ENCODE results near the gene FAM135A.

Gene FAM135A

DNA sequence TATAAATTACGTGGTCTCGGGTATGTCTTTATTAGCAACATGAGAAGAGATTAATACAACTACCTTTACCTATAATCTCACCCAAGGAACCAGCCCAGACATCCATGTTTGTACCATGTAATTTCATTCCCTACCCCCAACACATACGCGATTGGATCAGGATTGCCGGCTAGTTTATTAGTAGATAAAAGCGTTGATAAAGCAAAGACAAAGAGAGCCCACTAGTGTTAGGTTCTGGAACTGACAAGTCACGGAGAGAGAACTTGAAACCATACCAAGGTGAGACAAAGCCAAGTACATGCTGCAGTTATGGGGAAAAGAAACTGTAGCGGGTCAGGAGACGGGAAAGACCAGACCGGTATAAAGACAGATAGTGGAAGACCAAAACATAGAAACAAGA lies 37.4 kb upstream of the FAM135A start:
- H3K4me3 ChIP-seq (ENCODE audit: low read length) = no peak overlapping the region
- peak; percentile 15 for DNase-seq (ENCODE audit: low read depth)
- TF ChIP-seq, protein P1, sequence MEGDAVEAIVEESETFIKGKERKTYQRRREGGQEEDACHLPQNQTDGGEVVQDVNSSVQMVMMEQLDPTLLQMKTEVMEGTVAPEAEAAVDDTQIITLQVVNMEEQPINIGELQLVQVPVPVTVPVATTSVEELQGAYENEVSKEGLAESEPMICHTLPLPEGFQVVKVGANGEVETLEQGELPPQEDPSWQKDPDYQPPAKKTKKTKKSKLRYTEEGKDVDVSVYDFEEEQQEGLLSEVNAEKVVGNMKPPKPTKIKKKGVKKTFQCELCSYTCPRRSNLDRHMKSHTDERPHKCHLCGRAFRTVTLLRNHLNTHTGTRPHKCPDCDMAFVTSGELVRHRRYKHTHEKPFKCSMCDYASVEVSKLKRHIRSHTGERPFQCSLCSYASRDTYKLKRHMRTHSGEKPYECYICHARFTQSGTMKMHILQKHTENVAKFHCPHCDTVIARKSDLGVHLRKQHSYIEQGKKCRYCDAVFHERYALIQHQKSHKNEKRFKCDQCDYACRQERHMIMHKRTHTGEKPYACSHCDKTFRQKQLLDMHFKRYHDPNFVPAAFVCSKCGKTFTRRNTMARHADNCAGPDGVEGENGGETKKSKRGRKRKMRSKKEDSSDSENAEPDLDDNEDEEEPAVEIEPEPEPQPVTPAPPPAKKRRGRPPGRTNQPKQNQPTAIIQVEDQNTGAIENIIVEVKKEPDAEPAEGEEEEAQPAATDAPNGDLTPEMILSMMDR (IDR thresholded peaks at IDR 0.05; ENCODE audit: insufficient read depth, low read depth, low read length, missing control alignments) = peak; percentile 28

DNA sequence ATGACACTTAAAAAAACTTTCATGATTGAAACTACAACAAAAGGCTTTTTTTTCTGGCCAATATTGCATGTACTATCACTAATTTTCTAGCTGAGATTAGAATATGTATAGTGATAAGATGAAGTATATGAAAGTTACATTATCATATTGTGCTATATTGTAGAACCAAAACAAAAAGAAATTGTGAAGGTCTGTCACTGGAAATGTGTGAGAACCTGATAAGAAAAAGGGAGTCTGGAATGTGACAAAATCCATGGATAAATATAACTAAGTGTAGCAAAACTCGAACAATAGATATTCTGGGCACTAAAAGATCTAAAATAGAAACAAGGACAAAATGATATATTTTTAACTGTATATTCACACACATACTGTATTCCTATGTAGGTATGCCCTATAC lies 36.7 kb upstream of the FAM135A start:
- TF ChIP-seq, protein P1 (IDR thresholded peaks at IDR 0.05; ENCODE audit: insufficient read depth, low read depth, low read length, missing control alignments) = no peak
- no peak for DNase-seq (ENCODE audit: low read depth)
- H3K4me3 ChIP-seq (ENCODE audit: low read length) = no peak overlapping the region

DNA sequence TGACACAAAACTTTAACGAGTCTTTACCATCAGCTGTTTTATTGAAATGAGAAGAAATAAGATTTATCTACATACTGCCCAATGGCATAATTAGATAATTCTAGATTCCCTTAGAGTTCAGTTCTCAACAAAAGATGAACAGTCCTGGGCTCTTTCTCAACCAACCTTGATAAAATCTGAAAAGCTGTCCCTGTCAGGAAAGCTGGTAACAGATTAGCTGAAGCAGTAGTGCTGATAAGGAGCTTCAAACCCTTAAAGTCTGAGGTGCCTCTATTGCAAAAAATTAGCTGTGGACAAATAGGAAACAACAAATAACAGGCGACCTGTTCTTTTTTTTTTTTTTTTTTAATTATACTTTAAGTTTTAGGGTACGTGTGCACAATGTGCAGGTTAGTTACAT lies 35.9 kb upstream of the FAM135A start:
- no peak for DNase-seq (ENCODE audit: low read depth)
- no peak overlapping the region for H3K4me3 ChIP-seq (ENCODE audit: low read length)
- TF ChIP-seq, protein P1 (IDR thresholded peaks at IDR 0.05; ENCODE audit: insufficient read depth, low read depth, low read length, missing control alignments) = no peak

DNA sequence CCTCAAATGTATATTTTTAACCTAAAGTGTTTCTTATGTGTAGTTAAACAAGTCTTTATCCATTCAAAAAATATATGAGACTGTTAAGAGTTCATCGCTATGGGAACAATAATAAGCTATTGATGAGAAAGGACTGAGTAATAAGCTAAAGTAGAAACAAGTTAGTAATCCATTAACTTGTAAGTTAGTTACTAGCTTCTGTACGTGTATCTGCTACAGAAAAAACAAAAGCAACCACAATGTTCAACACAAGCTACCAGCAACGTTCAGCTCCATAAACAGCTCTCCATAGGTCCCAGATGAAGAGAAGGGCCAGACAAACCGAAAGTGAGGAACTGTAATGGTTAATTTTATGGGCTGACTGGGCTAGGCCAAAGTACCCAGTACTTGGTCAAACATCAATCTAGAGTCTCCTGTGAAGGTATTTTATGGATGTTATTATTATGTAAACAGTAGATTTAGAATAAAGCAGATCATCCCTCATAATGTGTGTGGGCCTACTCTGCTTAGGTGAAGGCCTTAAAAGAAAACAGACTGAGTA lies 33.8 kb upstream of the FAM135A start:
- no peak for DNase-seq (ENCODE audit: low read depth)
- H3K4me3 ChIP-seq (ENCODE audit: low read length) = no peak overlapping the region
- TF ChIP-seq, protein P1 (IDR thresholded peaks at IDR 0.05; ENCODE audit: insufficient read depth, low read depth, low read length, missing control alignments) = no peak

DNA sequence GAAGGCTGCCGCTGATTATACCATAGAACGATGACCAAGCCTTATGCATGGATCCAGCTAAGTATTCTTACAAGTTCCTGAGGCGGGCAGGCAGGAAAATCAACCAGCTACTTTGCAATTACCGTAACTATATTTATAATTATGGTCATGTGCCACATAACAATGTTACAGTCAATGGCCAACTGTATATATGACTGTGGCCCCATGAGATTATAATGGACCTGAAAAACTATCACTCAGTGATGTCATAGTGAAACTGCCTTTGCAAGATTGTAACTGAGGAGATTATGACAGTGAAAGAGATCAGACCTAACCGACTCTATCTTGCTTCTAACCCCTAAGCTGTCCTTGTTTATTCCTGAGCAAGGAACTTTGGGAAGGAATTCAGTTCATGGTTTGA lies 33.1 kb upstream of the FAM135A start:
- TF ChIP-seq, protein P1 (IDR thresholded peaks at IDR 0.05; ENCODE audit: insufficient read depth, low read depth, low read length, missing control alignments) = no peak

DNA sequence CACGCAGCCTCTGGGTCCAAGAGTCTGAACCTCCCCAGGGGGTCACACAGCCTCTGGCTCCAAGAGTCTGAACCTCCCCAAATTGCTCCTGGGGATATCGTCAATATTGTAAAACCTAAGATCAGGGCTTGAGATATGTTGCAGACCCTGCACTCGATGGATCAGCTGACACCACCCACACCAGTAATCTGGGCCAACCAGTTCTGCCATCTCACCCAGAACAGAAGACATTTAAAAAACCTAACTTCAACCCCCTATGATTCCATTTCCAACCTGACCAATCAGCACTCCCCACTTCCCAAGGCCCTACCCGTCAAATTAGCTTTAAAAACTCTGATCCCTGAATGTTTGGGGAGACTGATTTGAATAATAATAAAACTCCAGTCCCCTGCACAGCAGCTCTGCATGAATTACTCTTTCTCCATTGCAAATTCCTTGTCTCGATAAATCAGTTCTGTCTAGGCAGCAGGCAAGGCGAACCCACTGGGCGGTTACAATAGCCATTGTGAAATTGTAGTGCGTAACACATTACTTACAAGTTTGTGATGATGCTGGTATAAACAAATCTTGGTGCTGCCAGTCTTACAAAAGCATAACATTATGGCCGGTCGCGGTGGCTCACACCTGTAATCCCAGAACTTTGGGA lies 32.4 kb upstream of the FAM135A start:
- H3K4me3 ChIP-seq (ENCODE audit: low read length) = no peak overlapping the region
- TF ChIP-seq, protein P1 (IDR thresholded peaks at IDR 0.05; ENCODE audit: insufficient read depth, low read depth, low read length, missing control alignments) = no peak
- DNase-seq (ENCODE audit: low read depth) = no peak

More for the DNA sequence above, 33.1 kb upstream of the FAM135A start:
- no peak for DNase-seq (ENCODE audit: low read depth)
- H3K4me3 ChIP-seq (ENCODE audit: low read length) = no peak overlapping the region

DNA sequence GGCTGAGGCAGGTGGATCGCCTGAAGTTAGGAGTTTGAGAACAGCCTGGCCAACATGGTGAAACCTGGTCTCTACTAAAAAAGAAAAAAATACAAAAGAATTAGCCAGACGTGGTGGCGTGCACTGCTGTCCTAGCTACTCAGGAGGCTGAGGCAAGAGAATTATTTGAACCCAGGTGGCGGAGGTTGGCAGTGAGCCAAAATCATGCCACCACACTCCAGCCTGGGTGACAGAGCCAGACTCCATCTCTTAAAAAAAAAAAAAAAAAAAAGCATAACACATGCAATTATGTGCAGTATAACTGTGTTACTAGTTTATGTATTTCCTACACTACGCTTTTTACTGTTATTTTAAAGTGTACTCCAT lies 31.9 kb upstream of the FAM135A start:
- TF ChIP-seq, protein P1 (IDR thresholded peaks at IDR 0.05; ENCODE audit: insufficient read depth, low read depth, low read length, missing control alignments) = no peak
- no peak overlapping the region for H3K4me3 ChIP-seq (ENCODE audit: low read length)
- DNase-seq (ENCODE audit: low read depth) = no peak

All from epithelial cell of esophagus (primary cell).